ENCODE measurements around the gene G6PC3.
A peak's percentile ranks its signal among the peaks of the same experiment; 100 is the strongest.

G6PC3 gene

DNA sequence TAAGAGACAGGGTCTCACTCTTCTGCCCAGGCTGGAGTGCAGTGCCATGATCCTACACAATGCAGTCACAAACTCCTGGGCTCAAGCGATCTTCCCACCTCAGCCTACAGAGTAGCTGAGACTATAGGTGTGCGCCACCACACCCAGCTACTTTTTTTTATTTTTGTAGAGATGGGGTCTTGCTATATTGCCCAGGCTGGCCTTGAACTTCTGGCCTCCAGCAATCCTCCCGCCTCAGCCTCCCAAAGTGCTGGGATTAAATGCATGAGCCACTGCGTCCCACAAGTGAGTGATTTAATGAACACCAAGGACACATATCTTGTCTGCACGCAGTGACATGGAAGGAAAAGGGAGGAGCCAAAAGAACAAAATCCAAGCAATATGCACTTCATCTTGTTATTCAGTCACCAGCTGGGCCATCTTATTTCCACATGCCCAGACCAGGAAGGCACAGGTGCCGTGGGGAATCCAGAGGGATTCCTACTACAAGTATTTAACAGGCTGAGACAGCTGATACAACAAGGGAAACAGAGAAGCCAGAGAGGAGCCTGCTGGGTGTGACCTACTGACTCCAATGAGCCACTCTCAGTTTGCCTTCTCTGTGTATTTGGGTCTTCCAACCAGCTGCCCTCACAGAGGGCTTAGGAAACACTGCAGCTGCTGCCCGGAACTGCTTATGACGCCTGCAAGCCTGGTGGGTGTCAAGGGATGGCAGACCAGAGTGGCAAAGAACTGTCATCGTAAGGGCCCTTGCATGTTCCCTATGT is 21.1 kb upstream of the G6PC3 start:
- no peak overlapping the region for H3K27ac ChIP-seq (ENCODE audit: extremely low read depth, low read depth, low read length)
- ChIA-PET POLR2A (no interaction called here), CTCF (interaction anchor here (0.8 to 2.9 kb wide), 3 partner anchors 8 to 101 kb away, joined by 3 to 23 read pairs (median 4); no protein-coding TSS in a partner anchor)
- no peak overlapping the region for H3K4me3 ChIP-seq (ENCODE audit: low read depth, low read length)
- no peaks in the 10 kb centered on the region for H3K4me1 ChIP-seq (ENCODE audit: control insufficient read depth, insufficient read depth, low read length)
- TF ChIP-seq TRIM28 (IDR thresholded peaks at IDR 0.05; ENCODE audit: borderline replicate concordance, low read length) = no peak
- TF ChIP-seq ZNF121 (tag by site-specific recombination; IDR thresholded peaks at IDR 0.05) = peak; percentile 98
- H3K36me3 ChIP-seq (ENCODE audit: control insufficient read depth in 2 of 2, insufficient read depth in 1 of 2, low read length in 2 of 2) = peaks cover 69 to 83% of the 10 kb centered on the region in 2 experiments
- H3K9me3 ChIP-seq (ENCODE audit: control insufficient read depth, insufficient read depth, low read depth, low read length) = no peaks in the 10 kb centered on the region

DNA sequence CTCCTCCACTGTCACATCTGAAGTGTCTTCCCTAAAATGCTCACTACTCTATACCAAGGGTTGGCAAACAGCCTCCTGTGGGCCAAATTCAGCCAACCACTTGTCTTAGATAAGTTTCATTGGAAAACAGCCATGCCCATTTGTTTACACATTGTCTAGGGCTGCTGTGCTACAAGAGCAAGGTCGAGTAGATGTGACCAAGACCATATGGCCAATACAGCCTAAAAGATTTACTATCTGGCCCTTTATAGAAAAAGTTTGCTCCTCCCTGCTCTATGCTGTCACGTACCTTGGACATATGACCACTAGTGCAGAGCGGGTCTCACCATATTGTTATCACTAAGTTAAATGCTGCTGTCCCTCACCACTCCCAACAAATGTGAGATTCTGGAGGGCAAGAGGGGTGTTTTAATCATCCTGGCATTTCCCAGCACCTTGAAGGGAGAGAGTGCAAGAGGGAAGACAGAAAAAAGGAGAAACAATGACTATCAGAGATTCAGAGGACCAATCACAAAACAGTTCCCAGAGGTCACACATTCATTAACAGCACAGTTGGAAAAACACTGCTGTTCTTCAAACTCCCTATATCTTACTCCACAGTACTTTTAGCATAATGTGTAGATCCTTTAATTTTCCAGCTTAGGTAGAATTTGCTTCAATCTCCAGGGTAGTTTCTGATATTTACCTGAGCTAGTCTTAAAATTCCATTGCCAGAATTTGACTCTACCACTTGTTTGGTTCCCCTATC is 17.2 kb upstream of the G6PC3 start:
- ChIA-PET CTCF (interaction anchor here (0.6 kb wide), 1 partner anchor 34 kb away, joined by 3 read pairs; no protein-coding TSS in a partner anchor), POLR2A (no interaction called here)
- Histone ChIP-seq H3K36me3 (ENCODE audit: control insufficient read depth in 2 of 2, insufficient read depth in 1 of 2, low read length in 2 of 2) (peaks cover 78 to 89% of the 10 kb centered on the region in 2 experiments), H3K4me1 (ENCODE audit: control insufficient read depth, insufficient read depth, low read length) (no peaks in the 10 kb centered on the region), H3K9me3 (ENCODE audit: control insufficient read depth, insufficient read depth, low read depth, low read length) (no peaks in the 10 kb centered on the region), H3K4me3 (ENCODE audit: low read depth, low read length) (no peak overlapping the region), H3K27ac (ENCODE audit: extremely low read depth, low read depth, low read length) (peak overlapping the region; percentile 0)
- TF ChIP-seq ZNF133 (tag by site-specific recombination; IDR thresholded peaks at IDR 0.05) (no peak), WT1 (tag by site-specific recombination; IDR thresholded peaks at IDR 0.05) (no peak), TRIM28 (IDR thresholded peaks at IDR 0.05; ENCODE audit: borderline replicate concordance, low read length) (no peak), ZNF121 (tag by site-specific recombination; IDR thresholded peaks at IDR 0.05) (no peak), ZNF426 (tag by site-specific recombination; IDR thresholded peaks at IDR 0.05) (no peak), ZNF530 (tag by site-specific recombination; IDR thresholded peaks at IDR 0.05; ENCODE audit: low read depth) (no peak), ZNF112 (tag by site-specific recombination; IDR thresholded peaks at IDR 0.05) (no peak), ZBTB1 (tag by site-specific recombination; IDR thresholded peaks at IDR 0.05) (no peak), EGR2 (tag by site-specific recombination; IDR thresholded peaks at IDR 0.05; ENCODE audit: low read depth) (no peak), ZNF354C (tag by site-specific recombination; IDR thresholded peaks at IDR 0.05; ENCODE audit: borderline replicate concordance, low read depth) (no peak), ZFP69B (tag by site-specific recombination; IDR thresholded peaks at IDR 0.05) (no peak), REPIN1 (tag by site-specific recombination; IDR thresholded peaks at IDR 0.05; ENCODE audit: low read depth) (no peak), ZNF148 (tag by site-specific recombination; IDR thresholded peaks at IDR 0.05; ENCODE audit: borderline replicate concordance) (no peak)

- TF ChIP-seq ZNF664 (tag by site-specific recombination; IDR thresholded peaks at IDR 0.05) = peak; percentile 87
- no peak for TF ChIP-seq ZNF423 (tag by site-specific recombination; IDR thresholded peaks at IDR 0.05)
- no peak for TF ChIP-seq ZNF37A (tag by site-specific recombination; IDR thresholded peaks at IDR 0.05)
- TF ChIP-seq ZSCAN4 (tag by site-specific recombination; IDR thresholded peaks at IDR 0.05) = 0 out of 2 replicates have a peak, but pooled peaks have one; percentile 8
- TF ChIP-seq REPIN1 (tag by site-specific recombination; IDR thresholded peaks at IDR 0.05; ENCODE audit: low read depth) = no peak
- no peak overlapping the region for H3K4me3 ChIP-seq (ENCODE audit: low read depth, low read length)
- peaks cover 86 to 89% of the 10 kb centered on the region in 2 experiments for H3K36me3 ChIP-seq (ENCODE audit: control insufficient read depth in 2 of 2, insufficient read depth in 1 of 2, low read length in 2 of 2)
- H3K9me3 ChIP-seq (ENCODE audit: control insufficient read depth, insufficient read depth, low read depth, low read length) = no peaks in the 10 kb centered on the region
- ChIA-PET POLR2A (no interaction called here), CTCF (interaction anchor here (0.6 to 3.1 kb wide), 4 partner anchors 16 to 336 kb away, joined by 3 to 18 read pairs (median 3); no protein-coding TSS in a partner anchor)
- no peak overlapping the region for H3K27ac ChIP-seq (ENCODE audit: extremely low read depth, low read depth, low read length)
- no peaks in the 10 kb centered on the region for H3K4me1 ChIP-seq (ENCODE audit: control insufficient read depth, insufficient read depth, low read length)
Observed at GRCh38 chr17:44059101-44059892, 11.2 kb upstream of the G6PC3 start.
